Measurements from ENCODE around the gene MFRP.

The MFRP gene

GRCh38 chr11:119316729-119317591, 29.5 kb downstream of the MFRP start, which contains the start of gene MCAM:
Gene MCAM (minus strand): TSS chr11:119317130. CDS start chr11:119317101, 29 bp downstream.
- no peak for TF ChIP-seq ZFX (IDR thresholded peaks at IDR 0.05)
- TF ChIP-seq CTCF (conservative IDR thresholded peaks at IDR 0.05): no peak
- no peak within 1 kb of the TSS for H3K27ac ChIP-seq

- TF ChIP-seq ZFX (IDR thresholded peaks at IDR 0.05): no peak
- no peak for TF ChIP-seq CTCF (conservative IDR thresholded peaks at IDR 0.05)
- no peak overlapping the region for H3K27ac ChIP-seq
Measured at GRCh38 chr11:119316016-119316728, 30.3 kb downstream of the MFRP start.

GRCh38 chr11:119315131-119316015, 31.1 kb downstream of the MFRP start:
- no peak overlapping the region for H3K27ac ChIP-seq
- TF ChIP-seq ZFX (IDR thresholded peaks at IDR 0.05): no peak
- TF ChIP-seq CTCF (conservative IDR thresholded peaks at IDR 0.05): no peak

GRCh38 chr11:119314726-119315125, 31.8 kb downstream of the MFRP start:
- TF ChIP-seq CTCF (conservative IDR thresholded peaks at IDR 0.05): no peak
- no peak for TF ChIP-seq ZFX (IDR thresholded peaks at IDR 0.05)
- no peak overlapping the region for H3K27ac ChIP-seq

GRCh38 chr11:119310682-119311052, 35.8 kb downstream of the MFRP start:
- TF ChIP-seq CTCF (conservative IDR thresholded peaks at IDR 0.05) (no peak), ZFX (IDR thresholded peaks at IDR 0.05) (no peak)
- no peak overlapping the region for H3K27ac ChIP-seq

- TF ChIP-seq CTCF (conservative IDR thresholded peaks at IDR 0.05): no peak
- no peak for TF ChIP-seq ZFX (IDR thresholded peaks at IDR 0.05)
- no peak overlapping the region for H3K27ac ChIP-seq
Measured at GRCh38 chr11:119309953-119310681, 36.4 kb downstream of the MFRP start.
